Activated CD8-positive, alpha-beta memory T cell treated with anti-CD3 and anti-CD28 coated beads for 1 hour (primary cell): ENCODE measurements around the gene C1D.

Experiments used
- DNase-seq, 2 donors: peaks; one replicate each; pipeline ENCODE4 v3.0.0-alpha.2; 2020; ENCODE audit warnings: low read depth in 1 of 2; ENCODE audit errors: extremely low read depth in 1 of 2

Gene C1D

DNA sequence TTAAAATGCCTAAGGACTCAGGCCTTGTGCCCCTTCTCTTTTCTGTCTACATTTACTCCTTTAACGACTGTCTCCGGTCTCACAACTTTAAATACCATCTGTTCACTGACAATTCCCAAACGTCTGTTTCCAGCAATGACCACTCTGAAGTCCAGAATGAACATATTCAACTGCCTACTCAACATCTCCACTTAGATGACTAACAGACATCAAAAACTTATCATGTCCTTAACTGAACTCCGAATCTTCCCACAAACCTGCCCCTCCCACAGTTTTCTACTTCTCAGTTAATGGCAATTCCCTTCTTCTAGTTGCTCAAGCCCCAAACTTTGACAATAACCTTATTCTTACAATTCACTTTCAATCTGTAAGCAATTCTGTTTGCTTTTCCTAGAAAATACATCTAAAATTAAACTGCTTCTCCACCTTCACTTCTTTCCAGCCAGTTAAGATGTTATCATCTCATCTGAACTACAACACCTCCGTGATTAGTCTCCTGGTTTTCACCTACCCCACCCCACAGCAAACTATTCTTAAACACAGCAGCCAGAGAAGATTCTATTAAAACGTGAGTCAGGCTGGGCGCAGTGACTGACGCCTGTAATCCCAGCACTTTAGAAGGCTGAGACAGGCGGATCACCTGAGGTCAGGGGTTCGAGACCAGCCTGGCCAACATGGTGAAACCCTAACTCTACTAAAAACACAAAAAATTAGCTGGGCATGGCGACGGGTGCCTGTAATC lies 2.8 kb downstream of the C1D start:
- no peak for DNase-seq

GRCh38 chr2:68057658-68058396 lies 5.0 kb downstream of the C1D start:
- no peak for DNase-seq

DNA sequence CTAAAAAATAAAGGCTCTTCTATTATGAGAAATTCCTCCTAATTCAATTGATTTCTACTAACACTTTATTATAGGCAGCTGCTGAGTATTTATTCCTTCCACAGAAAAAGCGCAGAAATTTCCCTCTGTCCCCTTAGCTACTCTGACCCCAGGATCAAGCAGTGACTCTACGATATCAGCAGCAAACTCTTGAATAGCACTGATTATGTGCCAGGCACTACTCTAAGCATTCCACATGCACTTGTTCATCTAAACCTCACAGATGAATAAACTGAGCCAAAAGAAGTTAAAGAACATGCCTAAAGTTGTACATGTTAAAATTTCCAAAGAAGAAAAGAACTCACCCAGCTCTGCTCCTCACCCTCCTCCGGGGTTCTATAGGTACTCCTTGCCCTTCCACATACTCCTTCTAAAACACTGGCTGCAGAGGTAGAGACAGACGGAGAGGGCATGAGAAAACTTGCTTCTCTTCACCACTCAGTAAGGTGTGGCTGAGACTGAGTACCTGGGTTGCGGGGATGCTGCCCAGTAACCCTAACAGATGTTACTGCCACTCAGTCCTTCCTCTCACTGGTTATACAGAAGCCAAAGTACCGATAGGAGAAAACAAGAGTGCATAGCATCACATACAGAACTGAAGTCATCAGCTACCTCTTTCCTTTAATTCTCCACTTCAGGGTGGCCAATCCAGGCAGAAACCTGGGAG lies 9.9 kb downstream of the C1D start:
- no peak for DNase-seq

- DNase-seq, result no peak
These were observed 12.5 kb downstream of the C1D start for GRCh38 chr2:68050353-68050752.

DNA sequence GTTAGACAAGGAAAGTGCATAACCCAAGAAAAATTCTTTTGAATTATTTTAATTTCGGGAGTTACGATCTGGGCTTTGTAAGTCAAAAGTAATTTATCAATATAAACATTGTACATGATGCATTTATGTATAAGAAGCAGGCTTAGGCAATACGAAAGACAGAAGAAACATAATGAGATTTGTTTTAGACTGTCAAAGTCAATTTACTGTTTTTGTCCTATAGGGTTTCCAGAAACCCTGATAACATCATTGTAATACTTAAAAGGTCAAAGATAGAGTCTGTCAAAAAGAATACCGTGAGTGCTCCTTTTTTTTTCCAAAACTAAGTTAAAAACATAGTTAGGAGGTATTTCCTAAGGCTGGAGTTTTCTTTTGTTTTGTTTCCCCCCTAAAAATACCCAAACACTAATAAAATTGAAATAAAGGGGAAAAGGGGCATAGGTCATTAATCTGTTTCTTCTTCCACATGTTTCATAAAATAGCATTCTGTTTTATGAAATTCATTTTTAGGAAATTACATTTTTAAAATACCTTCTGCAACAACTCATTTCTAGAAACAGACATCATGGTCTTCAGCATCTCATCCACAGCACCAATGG lies 16.1 kb downstream of the C1D start:
- no peak for DNase-seq

- DNase-seq, result no peak
These were observed 16.6 kb downstream of the C1D start for GRCh38 chr2:68046224-68046623.

DNA sequence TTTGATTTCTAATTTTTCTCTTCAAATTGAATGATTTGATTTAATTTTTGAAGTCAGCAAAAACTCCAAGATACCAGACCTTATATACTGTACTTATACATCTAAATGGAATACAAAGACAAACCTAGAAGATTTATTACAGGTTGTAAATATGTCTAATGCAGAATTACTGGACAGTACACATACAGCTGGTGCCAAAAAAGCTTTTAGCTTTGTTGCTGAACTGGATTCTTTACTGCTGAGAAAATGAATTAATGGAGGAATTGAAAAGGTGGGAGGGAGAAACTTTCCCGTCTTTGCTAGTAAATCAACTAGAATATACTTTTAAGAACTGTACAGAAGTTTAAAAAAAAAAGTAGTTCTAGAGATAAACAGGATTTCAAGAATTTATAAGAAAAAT lies 17.5 kb downstream of the C1D start:
- no peak for DNase-seq

- no peak for DNase-seq
These were observed 18.7 kb downstream of the C1D start for GRCh38 chr2:68044099-68044498.

GRCh38 chr2:68043695-68044094 lies 19.1 kb downstream of the C1D start:
- no peak for DNase-seq

DNA sequence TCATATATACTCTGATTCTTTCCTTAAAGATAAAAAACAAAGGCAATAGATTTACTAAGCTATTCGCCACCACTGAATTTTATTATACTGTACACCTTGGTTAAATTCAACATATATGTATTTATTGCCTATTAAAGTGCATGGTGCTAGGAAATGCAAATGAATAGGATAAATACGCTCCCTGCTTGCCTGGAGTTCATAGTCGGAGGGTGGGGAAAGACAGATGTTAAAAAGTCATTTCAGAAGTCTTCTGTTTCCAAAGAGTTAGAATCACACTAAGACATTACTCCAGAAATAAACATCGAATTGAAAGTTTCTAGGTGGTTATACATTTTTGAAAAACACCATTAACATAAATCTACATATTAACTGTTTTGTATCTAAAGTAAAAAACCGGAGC lies 19.8 kb downstream of the C1D start:
- DNase-seq, result no peak

- DNase-seq, result no peak
These were observed 21.0 kb downstream of the C1D start for GRCh38 chr2:68041704-68042245.

DNA sequence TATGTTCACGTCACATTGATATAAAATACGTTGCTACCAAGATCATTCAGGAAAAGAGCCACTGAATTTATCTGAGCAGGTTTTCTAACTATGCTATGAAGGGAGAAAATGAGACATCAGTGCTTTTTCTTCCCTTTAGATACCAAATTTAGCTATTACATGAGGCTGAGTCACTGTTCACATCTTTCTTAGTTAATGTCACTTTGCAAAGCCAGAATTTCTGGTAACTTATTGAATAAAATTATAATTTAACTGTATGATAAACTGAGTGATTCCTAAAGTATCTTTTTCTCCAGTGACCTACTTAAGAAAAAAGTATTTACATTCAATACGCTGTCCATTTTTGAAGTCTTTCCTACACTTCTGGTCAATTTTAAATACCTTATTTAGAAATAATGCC lies 22.7 kb downstream of the C1D start:
- DNase-seq, result no peak

GRCh38 chr2:68039317-68039716 lies 23.5 kb downstream of the C1D start:
- DNase-seq, result no peak

- DNase-seq, result no peak
These were observed 30.1 kb downstream of the C1D start for GRCh38 chr2:68032702-68033101.

DNA sequence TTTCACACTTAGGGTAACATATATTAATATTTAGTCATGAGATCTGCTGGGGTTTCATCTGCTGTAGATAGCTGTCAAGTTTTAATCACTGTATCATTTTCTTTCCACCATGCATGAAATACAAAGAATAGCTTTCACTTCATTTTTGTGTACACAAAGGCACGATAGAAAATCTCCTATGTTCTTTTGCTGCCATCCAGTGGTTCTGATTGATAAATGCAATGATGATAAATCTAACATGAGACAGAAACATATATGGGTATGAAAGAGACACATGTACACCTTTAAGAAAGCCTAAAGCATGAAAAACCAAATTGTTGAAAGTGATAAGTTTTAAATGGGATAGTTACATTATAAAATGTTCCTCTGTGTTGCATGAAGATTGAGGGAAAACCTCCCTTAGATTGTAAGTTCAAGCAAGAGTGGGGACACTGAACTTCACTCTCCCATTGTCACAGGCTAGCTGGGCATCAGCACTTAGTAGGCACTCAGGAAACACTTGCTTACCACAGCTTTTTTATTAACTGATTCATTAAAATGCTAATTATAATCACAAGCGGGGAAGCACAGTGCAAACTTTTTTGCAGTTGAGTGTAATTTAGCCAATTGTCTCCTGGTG lies 31.2 kb downstream of the C1D start:
- DNase-seq, result no peak

GRCh38 chr2:68031043-68031442 lies 31.8 kb downstream of the C1D start:
- no peak for DNase-seq

GRCh38 chr2:68030529-68030928 lies 32.3 kb downstream of the C1D start:
- no peak for DNase-seq

DNA sequence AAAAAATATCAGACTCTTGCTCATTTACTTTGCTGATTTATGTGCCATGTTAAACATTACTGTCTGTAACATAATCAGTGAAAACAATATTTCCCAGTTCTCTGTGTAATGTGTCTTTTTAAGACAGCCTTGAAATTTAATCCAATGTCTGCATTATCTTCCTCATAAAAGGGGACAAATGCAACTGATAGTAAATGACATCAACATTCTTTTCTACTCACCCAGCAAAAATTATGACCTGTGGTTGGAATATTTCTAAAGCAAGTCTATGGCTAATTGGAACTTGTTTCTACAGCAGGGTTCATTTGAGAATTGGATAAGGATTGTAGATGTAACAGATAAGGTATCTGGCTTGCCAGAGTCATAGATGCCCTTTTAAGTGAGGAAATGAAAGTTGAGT lies 34.8 kb downstream of the C1D start:
- no peak for DNase-seq

- no peak for DNase-seq
These were observed 38.4 kb downstream of the C1D start for GRCh38 chr2:68024450-68024849.

- DNase-seq, result no peak
These were observed 38.9 kb downstream of the C1D start for GRCh38 chr2:68023904-68024303.

DNA sequence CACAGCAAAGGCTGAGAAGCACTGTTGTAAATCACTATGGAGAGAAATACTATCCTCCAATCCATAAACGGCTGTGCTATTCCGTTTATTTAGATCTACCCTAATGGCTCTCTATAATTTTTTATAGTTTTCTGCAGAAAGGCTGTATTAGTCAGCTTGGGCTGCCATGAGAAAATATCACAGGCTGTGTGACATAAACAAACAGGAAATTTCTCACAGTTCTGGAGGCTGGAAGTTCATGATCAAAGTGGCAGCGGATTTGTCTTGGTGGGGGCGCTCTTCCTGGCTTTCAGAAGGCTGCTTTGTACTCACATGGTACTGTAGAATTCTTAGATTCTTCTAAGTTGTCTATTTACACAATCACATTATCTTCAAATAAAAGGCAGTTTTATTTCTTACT lies 44.1 kb downstream of the C1D start:
- no peak for DNase-seq
